Measurements from ENCODE around the gene RNF208.
"Not testable (repeated sequence)": the region's sequence is repeated elsewhere in the genome, so short reads cannot be mapped to it uniquely, and the experiment has no call there.

The RNF208 gene, protein sequence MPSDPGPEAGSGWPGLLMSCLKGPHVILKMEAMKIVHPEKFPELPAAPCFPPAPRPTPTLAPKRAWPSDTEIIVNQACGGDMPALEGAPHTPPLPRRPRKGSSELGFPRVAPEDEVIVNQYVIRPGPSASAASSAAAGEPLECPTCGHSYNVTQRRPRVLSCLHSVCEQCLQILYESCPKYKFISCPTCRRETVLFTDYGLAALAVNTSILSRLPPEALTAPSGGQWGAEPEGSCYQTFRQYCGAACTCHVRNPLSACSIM

DNA sequence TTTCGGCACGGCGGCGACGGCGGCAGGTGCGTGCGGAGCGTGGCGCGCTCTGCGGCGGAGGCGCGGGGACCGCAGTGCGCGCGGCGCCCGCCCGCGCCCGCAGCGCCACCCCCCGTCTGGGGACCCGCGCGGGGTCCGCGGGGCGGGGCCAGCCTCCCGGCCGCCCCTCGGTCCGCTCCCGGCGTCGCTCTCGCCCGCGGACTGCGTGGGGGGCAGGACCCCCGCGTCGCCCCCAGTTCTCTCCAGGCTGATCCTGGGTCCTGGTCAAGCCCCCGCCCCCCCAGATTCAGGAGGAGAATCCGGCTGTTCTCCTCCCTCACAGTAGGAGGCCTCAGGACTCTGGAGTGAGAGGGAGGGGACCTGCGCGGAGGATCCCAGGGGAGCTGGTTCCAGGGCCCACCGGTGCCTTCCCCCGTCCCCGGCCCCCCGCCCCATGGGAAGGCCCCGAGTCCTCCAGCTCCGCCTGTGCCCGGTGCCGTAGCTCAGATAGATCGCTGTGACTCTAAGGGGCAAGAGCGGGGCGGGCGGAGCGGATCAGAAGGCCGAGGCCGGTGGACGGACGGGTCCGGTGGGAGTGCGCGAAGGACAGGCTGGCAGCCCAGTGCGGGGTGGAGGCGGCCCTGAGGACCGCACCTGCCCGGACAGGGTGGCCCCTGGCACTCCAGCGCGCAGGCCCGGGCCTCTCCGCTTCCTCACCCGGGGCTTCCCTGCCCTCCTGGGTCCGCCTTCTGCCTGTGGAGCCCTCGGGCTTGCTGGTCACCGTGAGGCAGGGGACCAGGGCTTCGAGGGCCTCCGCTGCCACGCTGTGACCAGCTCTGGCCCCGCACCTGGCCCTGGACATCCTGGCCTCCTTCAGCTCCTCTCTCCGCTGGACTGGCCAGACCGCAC lies at the start of gene RNF208:
Gene RNF208 (minus strand): TSS at position 51 of the 888 bp plus-strand sequence. CDS start 1,028 bp downstream, outside the sequence.
- no peak for DNase-seq (ENCODE audit: low read depth in 2 of 2)

GRCh38 chr9:137271696-137272076 lies 49.6 kb upstream of the RNF208 start:
- no peak for DNase-seq (ENCODE audit: low read depth in 2 of 2)

DNA sequence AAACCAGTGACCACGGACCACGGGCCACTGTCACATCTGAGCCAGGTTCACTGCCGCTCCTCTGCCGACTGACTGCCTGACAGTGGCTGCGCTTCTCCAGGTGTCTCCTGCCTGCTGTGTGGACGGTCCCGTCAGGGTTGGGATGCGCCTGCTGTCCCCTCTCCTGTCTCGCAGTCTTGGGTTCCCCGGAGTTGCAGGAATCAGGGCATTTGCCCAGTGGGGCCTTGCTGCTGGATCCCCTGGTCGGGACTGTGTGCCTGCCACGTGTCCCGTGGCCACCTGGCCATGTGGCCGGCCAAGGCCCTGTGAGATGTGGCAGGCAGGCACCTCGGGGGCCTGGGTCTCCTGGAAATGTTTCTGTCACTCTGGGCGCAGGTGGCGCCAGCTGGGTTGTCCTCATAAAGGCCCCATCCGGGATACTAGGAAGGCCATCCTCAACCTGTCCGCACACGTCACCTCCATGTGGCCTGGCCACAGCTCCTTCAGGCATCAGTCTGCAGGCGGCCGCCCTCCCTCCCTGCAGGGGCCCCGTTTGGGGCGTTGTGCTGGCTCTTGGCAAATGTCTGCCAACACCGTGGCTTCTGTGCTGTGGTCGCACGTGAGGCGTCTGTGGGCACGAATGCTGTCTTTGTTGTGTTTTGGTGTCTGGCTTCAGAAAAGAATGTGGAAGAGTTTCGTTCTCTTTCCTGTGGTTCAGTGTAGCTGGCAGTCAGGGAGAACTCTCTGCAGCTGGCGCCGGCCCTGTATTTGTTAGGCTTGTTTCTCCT lies 49.1 kb upstream of the RNF208 start:
- DNase-seq (ENCODE audit: low read depth in 2 of 2) = no peak

DNA sequence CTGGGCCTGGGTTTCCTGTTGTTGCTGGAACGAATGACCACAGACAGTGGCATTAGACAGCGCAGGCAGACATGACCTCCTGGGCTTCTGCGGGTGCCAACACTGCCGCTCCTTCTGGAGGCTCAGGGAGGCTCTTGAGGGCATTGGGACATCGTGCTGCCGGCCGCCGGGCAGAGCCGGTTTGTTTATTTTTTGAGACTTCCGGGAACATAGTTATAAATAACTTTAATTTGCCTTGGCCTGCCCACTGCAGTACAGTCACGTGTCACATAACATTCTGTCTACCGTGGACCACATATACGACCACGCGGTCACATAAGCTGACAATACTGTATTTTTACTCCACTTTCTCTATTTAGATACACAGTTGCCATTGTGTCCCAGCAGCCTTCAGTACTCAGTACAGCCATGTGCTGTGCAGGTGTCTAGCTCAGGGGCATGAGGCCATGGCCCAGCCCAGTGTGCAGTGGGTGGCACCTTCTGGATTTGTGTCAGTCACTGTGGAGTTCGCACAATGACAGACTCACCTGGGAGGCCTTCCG lies 47.3 kb upstream of the RNF208 start:
- no peak for DNase-seq (ENCODE audit: low read depth in 2 of 2)

DNA sequence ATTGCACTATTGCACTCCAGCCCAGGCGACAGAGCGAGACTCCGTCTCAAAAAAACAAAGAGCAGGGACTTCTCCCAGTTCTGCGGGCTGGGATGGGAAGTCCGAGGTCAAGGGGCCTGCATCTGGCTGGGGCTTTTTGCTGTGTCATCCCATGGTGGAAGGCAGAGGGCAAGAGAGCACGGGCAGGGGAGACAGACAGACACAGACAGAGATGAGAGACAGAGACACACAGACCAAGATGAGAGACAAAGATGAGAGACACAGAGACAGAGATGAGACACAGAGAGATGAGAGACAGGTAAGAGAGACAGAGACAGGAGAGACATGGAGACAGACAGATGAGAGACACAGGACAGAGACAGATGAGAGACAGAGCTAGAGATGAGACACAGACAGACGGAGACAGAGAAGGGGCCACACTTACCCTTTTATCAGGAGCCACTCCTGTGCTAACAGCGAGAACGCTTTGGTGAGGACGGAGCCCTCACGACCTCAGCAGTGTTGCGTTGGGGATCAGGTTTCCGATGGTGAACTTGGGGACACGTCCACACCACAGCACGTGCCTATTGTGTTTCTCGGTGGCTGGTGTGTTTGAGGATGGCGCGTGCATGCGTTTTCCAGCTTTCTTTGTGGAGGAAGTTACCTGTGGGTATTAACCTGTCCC lies 46.6 kb upstream of the RNF208 start:
- no peak for DNase-seq (ENCODE audit: low read depth in 2 of 2)

DNA sequence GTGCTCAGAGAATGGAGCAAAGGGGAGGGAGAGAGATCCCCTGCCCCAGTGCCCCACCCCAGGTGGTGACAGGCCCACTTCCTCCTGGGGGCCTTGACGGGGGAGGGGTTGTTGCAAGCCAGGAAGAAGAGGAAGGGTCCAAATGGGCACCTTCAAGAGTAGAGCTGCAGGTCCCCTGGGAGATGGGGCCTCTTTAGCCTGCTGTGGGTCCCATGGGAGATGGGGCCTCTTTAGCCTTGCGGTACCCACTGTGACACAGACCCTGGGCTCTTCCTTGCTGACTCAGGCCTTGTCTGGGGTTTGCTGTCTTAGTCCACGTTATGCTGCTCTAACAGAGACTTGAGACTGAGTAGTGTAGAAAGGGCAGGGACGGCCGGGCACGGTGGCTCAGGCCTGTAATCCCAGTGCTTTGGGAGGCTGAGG lies 45.9 kb upstream of the RNF208 start:
- no peak for DNase-seq (ENCODE audit: low read depth in 2 of 2)

DNA sequence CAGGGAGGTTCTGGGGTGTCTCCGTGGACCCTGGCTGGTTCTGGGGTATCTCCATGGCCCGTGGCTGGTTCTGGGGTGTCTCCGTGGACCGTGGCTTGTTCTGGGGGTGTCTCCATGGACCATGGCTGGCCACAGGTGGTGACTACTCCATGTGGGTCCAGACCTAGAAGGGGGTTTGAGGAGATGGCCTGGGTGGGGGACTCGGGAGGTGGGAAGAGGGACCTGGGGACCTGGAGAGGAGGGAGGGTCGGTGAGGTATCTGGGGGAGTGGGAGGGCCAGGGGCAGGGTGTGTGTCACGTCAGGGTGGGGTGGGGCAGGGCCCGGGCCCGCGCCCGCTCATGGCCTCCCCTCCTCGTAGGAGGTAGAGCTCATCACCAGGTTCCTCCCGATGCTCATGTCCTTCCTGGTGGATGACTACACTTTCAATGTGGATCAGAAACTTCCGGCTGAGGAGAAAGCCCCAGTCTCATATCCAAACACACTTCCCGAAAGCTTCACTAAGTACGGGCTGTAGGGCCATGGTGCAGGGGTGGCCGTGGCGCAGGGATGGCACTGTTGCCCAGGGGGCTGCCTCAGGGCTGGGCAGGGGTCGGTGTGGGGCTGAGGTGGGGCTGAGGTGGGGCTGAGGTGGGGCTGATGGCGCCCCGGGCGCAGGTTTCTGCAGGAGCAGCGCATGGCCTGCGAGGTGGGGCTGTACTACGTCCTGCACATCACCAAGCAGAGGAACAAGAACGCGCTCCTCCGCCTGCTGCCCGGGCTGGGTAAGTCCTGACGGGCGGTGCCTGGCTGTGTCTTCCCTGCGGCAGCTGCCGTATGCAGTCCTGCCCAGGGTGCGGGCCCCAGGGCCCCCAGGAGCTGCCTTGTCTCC lies 44.8 kb upstream of the RNF208 start:
- no peak for DNase-seq (ENCODE audit: low read depth in 2 of 2)

GRCh38 chr9:137266162-137266527 lies 44.1 kb upstream of the RNF208 start:
- DNase-seq (ENCODE audit: low read depth in 2 of 2) = no peak

- DNase-seq (ENCODE audit: low read depth in 2 of 2) = no peak
Measured at GRCh38 chr9:137265496-137266161, 43.6 kb upstream of the RNF208 start.

DNA sequence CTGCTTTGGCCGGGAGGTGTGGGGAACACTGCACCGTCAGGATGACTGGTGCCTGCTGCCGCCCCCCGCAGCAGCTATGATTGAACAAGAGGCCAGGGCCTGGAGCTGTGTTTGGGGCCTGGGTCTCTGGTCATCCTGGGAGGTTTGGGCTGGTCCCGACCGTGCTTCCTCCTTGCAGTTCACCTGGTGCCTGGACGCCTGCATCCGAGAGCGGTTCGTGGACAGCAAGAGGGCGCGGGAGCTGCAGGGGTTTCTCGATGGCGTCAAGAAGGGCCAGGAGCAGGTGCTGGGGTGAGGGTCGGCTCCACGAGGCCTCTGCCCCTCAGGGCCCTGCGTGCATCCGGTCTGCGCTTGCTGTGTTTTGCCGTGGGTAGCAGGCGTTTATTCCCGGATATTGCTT lies 42.0 kb upstream of the RNF208 start:
- DNase-seq (ENCODE audit: low read depth in 2 of 2) = no peak

- DNase-seq (ENCODE audit: low read depth in 2 of 2) = no peak
Measured at GRCh38 chr9:137263506-137263905, 41.5 kb upstream of the RNF208 start.

DNA sequence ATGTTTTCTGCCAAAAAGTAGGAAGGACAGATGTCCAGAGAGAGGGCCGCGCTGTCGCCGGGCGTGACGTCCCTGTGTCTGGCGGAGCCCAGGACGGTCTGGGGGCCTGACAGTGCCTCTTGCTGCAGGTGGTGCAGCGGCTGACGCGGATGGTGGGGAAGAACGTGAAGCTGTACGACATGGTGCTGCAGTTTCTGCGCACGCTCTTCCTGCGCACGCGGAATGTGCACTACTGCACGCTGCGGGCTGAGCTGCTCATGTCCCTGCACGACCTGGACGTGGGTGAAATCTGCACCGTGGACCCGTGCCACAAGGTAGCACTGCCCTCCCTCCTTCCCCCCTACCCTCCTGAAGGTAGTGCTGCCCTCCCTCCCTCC lies 40.9 kb upstream of the RNF208 start:
- no peak for DNase-seq (ENCODE audit: low read depth in 2 of 2)

- DNase-seq (ENCODE audit: low read depth in 2 of 2) = not testable (repeated sequence)
Measured at GRCh38 chr9:137262173-137262908, 40.3 kb upstream of the RNF208 start.

GRCh38 chr9:137256856-137257255 lies 34.8 kb upstream of the RNF208 start:
- no peak for DNase-seq (ENCODE audit: low read depth in 2 of 2)

- no peak for DNase-seq (ENCODE audit: low read depth in 2 of 2)
Measured at GRCh38 chr9:137256362-137256761, 34.3 kb upstream of the RNF208 start.

DNA sequence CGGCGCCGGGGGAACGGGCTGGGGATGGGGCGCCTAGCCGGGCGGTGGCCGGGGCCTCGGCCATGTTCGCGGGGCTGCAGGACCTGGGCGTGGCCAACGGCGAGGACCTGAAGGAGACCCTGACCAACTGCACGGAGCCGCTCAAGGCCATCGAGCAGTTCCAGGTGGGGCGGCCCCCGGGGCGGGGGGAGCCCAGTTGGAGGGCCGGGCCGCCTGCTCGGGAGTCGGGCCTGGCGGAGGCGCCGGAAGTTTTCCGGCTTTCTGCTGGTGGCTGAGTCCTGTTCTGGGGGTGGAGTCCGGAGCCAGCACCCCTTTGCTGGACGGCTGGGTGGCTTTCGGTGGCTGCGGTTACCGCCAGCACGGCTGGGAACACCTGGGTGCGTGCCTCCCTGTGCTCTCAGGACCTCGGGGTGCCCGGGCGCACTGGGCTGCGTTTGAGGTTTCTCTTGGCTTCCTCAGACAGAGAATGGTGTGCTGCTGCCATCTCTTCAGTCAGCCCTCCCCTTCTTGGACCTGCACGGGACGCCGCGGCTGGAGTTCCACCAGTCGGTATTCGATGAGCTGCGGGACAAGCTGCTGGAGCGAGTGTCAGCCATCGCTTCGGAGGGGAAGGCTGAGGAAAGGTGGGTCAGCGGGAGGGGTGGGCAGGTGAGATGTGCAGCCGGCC lies 33.5 kb upstream of the RNF208 start:
- DNase-seq (ENCODE audit: low read depth in 2 of 2) = peak in 1 of 2 donors; percentile 22

- DNase-seq (ENCODE audit: low read depth in 2 of 2) = peak; percentile 82 to 94
Measured at GRCh38 chr9:137254624-137255447, 32.8 kb upstream of the RNF208 start, which contains the start of gene NELFB. NELFB (plus strand) TSS chr9:137255327.
